ENCODE measurements around the gene FKBP4. TPM values are rescaled to one million over a fixed set of nuclear protein-coding genes. Genes with fewer than 3 reads are reported as not detected.

The FKBP4 gene, protein sequence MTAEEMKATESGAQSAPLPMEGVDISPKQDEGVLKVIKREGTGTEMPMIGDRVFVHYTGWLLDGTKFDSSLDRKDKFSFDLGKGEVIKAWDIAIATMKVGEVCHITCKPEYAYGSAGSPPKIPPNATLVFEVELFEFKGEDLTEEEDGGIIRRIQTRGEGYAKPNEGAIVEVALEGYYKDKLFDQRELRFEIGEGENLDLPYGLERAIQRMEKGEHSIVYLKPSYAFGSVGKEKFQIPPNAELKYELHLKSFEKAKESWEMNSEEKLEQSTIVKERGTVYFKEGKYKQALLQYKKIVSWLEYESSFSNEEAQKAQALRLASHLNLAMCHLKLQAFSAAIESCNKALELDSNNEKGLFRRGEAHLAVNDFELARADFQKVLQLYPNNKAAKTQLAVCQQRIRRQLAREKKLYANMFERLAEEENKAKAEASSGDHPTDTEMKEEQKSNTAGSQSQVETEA
- 28.8 and 29.6 TPM in 2 replicates for total RNA-seq

DNA sequence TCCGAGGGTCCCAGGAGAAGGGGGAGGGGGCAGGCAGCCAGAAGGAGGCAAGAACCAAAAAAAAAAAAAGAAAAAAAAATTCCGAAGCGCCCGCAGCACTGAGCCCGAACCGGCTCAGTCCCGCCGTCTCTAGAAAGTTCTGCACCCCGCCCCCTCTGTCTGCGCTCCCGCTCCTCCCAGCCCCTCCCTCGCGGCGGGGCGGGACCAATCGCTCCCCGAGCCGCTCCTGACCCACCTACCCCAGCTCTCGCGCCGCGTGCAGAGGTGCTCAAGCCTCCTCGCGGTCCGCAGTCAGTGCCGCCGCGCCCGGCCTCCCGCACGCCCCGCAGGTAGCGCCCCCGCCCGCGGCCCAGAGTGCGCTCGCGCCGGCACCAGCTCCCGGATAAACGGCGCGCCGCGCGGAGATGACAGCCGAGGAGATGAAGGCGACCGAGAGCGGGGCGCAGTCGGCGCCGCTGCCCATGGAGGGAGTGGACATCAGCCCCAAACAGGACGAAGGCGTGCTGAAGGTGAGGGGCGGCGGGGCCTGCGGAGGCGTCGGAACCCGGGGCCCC lies at the start of gene FKBP4:
FKBP4 (plus strand) TSS at position 235 of the 554 bp plus-strand sequence; CDS start at position 405, 170 bp downstream.

DNA sequence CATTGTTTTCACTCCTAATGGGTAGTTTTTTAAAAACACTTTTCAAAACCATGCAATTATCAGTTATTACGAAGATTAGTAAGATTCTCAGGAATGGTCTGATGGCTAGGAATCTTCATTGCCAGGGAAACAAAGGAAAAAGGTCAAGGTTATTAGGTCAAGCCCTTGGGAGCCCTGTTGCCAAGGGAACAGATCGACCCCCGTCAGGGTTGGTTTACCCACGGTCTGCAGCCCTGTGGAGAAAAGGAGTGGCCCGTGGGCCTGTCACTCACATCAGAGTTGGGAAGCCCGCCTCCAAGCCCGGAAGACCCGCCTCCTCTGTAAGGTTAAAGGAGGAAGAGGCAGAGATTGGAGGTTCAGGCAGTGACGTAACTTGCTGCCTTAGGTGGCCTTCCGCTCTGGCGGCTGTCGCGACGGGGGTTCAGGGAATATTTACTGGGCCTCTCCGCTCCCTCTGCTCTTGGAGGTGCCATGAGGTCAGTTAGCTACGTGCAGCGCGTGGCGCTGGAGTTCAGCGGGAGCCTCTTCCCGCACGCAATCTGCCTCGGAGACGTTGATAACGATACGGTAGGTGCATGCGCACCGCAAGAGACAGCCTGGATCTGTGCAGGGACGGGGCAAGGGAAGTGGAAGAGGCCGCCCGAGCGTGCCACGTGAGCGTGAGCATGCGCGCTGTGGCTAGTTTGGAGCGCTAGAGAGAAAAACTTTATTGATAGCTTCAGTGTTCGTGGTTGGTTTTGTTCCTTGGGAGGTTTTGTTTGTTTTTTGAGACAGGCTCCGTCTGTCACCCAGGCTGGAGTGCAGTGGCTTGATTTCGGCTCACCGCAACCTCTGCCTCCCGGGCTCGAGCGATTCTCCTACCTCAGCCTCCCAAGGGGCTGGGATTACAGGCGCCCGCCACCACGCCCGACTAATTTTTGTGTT lies 17.8 kb downstream of the FKBP4 start, which contains the start of gene ITFG2:
ITFG2 (plus strand) TSS at position 379 of the 924 bp plus-strand sequence; CDS start at position 472, 93 bp downstream.

DNA sequence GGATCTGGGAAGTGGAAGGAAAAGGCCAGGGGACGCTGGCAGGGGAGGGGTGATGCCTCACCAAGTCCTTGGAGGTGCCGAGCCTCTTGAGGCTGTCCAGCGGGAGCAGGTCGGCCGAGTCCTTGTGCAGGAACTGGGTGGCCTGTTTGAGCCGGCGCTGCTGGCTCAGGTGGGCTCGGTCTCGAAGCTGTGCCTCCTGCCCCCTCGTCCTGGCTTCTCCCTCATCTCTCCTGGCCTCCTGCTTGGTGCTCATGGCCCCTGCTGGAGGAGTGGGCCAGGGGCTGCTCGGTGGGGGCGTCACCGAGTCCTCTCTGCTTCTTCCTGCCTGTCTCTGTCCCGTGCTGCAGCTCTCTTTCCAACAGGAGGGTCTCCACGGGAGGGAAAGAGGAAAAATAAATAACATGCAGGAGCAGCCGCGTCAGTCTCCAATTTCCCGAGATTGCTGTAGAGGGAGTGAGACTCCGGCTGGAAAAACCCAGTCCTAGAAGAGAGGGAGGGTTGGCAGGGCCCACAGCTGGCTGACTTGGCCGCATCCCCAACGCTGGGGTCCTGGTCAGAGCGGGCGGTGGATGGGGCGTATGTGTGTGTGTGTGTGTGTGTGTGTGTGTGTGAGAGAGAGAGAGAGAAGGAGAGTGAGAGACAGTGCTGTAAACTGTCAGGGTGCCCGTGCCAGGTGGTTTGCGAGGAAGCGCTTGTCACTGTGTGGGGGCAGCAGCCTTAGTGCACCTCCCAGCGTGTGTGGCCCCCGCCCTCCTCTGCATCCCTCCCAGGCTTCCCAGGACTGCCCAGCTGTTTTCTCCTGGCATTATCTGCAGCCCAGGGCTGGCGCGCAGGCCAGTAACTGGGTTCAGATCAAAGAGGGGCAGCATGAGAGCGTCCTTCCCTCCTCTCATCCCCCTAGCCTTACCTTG lies 40.1 kb downstream of the FKBP4 start, which contains the start of gene NRIP2:
NRIP2 (minus strand) TSS at position 455 of the 911 bp plus-strand sequence; CDS start at position 403, 52 bp downstream.

Other genes with a start within 250 kb of the FKBP4 start
- 7.5 and 12.6 TPM in 2 replicates for gene ITFG2, start 17.7 kb downstream of the FKBP4 start, total RNA-seq
- not detected in 2 replicates for gene NRIP2, start 40.1 kb downstream of the FKBP4 start, total RNA-seq
- gene TEX52, start 62.1 kb downstream of the FKBP4 start, total RNA-seq = not detected in 2 replicates
- gene FOXM1, start 82.2 kb downstream of the FKBP4 start, total RNA-seq = 11.7 and 18.8 TPM in 2 replicates
- 13.3 and 22.4 TPM in 2 replicates for gene RHNO1, start 82.3 kb downstream of the FKBP4 start, total RNA-seq
- 20.9 and 27.4 TPM in 2 replicates for gene TULP3, start 95.9 kb downstream of the FKBP4 start, total RNA-seq
- 14.1 and 23.1 TPM in 2 replicates for gene TEAD4, start 164.4 kb downstream of the FKBP4 start, total RNA-seq